ENCODE results near the gene PPP3CA. TPM values are rescaled to one million over a fixed set of nuclear protein-coding genes. Genes with fewer than 3 reads are reported as not detected.

Gene PPP3CA
- polyA plus RNA-seq, 1 donor, result 39.4 TPM

- no peak for DNase-seq
These were observed 175.6 kb downstream of the PPP3CA start for GRCh38 chr4:101171747-101172146.

GRCh38 chr4:101169044-101170014 lies 178.0 kb downstream of the PPP3CA start:
- no peak for DNase-seq

- DNase-seq, result no peak
These were observed 183.4 kb downstream of the PPP3CA start for GRCh38 chr4:101163936-101164335.

GRCh38 chr4:101162990-101163380 lies 184.3 kb downstream of the PPP3CA start:
- DNase-seq, result no peak

- DNase-seq, result no peak
These were observed 186.3 kb downstream of the PPP3CA start for GRCh38 chr4:101160792-101161592.

DNA sequence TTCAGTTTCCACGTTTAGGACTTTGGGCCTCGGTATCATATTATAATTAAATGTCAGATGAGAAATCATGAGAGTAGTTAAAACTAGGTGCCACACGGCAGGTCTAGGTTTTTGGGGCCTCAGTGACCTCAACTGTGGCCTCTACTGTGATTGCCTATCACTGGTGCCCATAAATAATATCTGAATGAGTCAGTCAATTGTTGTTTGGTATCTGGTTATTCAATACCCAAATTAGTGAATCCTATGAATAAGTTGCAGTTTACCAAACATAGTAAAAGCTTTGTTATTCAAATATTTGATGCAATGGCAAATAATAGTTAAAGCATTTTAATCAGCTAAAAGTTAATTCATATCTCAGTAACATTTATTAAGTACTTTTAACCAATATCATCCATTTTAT lies 188.8 kb downstream of the PPP3CA start:
- no peak for DNase-seq

DNA sequence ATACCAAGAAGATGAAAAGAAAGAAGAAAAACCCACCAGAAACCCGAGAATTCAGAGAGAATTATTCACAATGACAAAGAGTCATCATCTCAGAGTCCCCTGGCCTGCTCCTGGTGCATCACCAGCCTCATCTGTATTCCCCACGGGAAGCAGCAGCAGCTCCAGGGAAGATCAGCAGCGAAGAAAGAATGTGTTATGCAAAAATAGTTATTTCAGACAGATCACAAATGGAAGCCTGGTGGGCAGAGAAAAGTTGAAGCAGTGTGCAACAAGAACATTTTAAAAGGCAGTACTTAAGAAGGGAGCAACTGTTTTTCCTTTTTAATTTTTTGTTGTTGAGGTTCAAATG lies 189.2 kb downstream of the PPP3CA start:
- no peak for DNase-seq

GRCh38 chr4:101157415-101158133 lies 189.8 kb downstream of the PPP3CA start:
- no peak for DNase-seq

- DNase-seq, result no peak
These were observed 190.6 kb downstream of the PPP3CA start for GRCh38 chr4:101156619-101157310.

GRCh38 chr4:101155945-101156344 lies 191.4 kb downstream of the PPP3CA start:
- no peak for DNase-seq

- no peak for DNase-seq
These were observed 192.0 kb downstream of the PPP3CA start for GRCh38 chr4:101155368-101155767.

GRCh38 chr4:101153653-101154052 lies 193.7 kb downstream of the PPP3CA start:
- DNase-seq, result no peak

GRCh38 chr4:101152521-101152920 lies 194.8 kb downstream of the PPP3CA start:
- DNase-seq, result no peak

GRCh38 chr4:101148551-101148950 lies 198.8 kb downstream of the PPP3CA start:
- no peak for DNase-seq

- no peak for DNase-seq
These were observed 200.0 kb downstream of the PPP3CA start for GRCh38 chr4:101147283-101147682.

- DNase-seq, result no peak
These were observed 202.3 kb downstream of the PPP3CA start for GRCh38 chr4:101145021-101145420.

GRCh38 chr4:101142259-101142658 lies 205.1 kb downstream of the PPP3CA start:
- DNase-seq, result no peak

- no peak for DNase-seq
These were observed 205.5 kb downstream of the PPP3CA start for GRCh38 chr4:101141855-101142254.

GRCh38 chr4:101141230-101141629 lies 206.1 kb downstream of the PPP3CA start:
- no peak for DNase-seq

DNA sequence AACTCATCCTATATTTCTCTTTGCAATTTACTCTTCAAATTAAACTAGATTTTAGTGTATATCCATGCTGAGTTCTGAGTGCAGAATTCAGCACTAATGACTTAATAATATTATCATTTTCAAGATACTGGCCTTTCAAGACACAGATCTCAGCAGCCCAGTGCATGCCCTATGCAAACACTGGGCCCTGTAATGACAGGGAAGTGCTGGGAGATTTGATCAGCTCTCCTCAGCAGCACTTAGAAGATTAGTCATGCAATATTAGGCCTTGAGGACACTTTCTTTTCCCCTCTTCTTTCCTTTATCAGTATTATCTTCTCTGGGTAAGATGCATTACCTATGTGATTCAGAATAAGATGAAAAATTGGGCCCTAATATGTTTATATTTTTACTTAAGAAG lies 207.1 kb downstream of the PPP3CA start:
- DNase-seq, result no peak

DNA sequence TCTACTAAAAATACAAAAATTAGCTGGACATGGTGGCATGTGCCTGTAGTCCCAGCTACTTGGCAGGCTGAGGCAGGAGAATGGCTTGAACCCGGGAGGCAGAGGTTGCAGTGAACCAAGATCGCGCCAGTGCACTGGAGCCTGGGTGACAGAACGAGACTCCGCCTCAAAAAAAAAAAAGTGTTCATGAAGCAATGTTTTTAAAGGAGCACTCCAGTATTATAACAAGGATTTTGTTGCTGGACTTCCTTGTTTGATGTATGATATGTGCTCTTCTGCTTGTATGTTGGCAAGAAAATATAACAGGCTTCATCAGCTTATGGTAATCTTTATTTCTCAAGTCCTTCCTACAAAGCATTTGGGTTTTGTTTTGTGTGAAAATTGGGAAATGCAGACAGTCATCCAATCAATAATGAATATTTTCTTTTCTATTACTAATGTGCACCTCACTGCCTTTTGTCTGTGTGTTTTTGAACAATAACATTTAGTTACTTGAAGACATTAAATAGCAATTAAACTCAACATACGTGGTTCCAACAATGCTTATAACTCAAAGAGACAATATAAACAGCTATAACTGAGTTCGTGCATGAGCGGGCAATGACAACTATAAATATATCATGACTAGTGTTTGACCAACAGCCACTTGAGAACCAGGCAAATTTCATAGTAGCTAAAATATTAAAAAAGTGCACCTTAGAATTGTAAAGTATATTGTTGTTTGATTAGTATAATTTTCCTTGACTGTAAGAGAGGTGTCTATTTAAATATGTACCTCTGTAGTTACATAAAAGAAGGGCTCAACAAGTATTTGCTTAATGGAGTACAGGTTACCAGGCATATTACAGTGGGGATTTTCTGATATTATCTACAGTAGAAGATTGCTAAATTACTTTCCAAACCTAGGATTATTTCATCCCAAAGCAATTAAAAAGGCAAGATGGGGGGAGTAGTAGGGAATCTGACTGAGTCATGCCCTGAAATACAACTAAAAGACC lies 210.7 kb downstream of the PPP3CA start:
- DNase-seq, result no peak

Measured in hindlimb muscle (tissue), 1 donor.